A549 (cell line): Measurements from ENCODE around the gene HPSE. TPM values are rescaled to one million over a fixed set of nuclear protein-coding genes. Genes with fewer than 3 reads are reported as not detected.
"Not testable (repeated sequence)": the region's sequence is repeated elsewhere in the genome, so short reads cannot be mapped to it uniquely, and the experiment has no call there.

Source experiments
- ATAC-seq, 2 experiments: fragments of 200-7000 bp in 1 of 2; fragments of >200 bp in 1 of 2; cut with Nextera tagmentation in 1 of 2; cut with Tn5 transposase in 1 of 2; 3 replicates each; pipeline versions ENCODE4 v1.8.0 to v1.9.1; 2018 to 2020; ENCODE audit warnings: mild to moderate bottlenecking in 1 of 2, moderate library complexity in 1 of 2
- CTCF ChIA-PET: fragments of 300-600 bp; sonication (Branson Sonifier 250); formaldehyde crosslinking; extraction: SDS; loops from one replicate; lab custom pipeline; 2021; ENCODE audit warnings: antibody characterized with exemption, inconsistent platforms; lab: Yijun Ruan, JAX
- POLR2A ChIA-PET: fragments of 350-600 bp; formaldehyde crosslinking; extraction: SDS; loops from one replicate; lab custom pipeline; 2021; ENCODE audit warnings: antibody characterized with exemption, inconsistent platforms; lab: Yijun Ruan, JAX
- DNase-seq, 2 experiments: peaks; one replicate each; pipeline versions ENCODE4 v3.0.0 to v3.0.0-alpha.2; 2011 to 2016; ENCODE audit warnings: low read depth in 1 of 2, low spot score in 1 of 2
- FAIRE-seq: peaks from 2 replicates; lab custom pipeline; 2011; peaks lifted over from hg19 to GRCh38; lab: Jason Lieb, UNC
- H3K27ac ChIP-seq, 2 experiments: fragments of >200 bp; sonication (Bioruptor Twin); formaldehyde crosslinking; 3 replicates each; pipeline ENCODE4 v1.5.1; 2016 to 2017
- H3K4me1 ChIP-seq: fragments of >200 bp; sonication (Bioruptor Twin); formaldehyde crosslinking; 3 replicates; pipeline ENCODE4 v1.6.1; 2016
- H3K4me2 ChIP-seq: fragments of >200 bp; sonication (Bioruptor Twin); formaldehyde crosslinking; 3 replicates; pipeline ENCODE4 v1.6.1; 2016
- H3K4me3 ChIP-seq: fragments of >200 bp; sonication (Bioruptor Twin); formaldehyde crosslinking; 3 replicates; pipeline ENCODE4 v1.5.1; 2016
- H3K9me3 ChIP-seq: fragments of >200 bp; sonication (Bioruptor Twin); formaldehyde crosslinking; 3 replicates; pipeline ENCODE4 v1.6.1; 2016
- CBX8 ChIP-seq: fragments of 200-600 bp; sonication (generic); IDR thresholded peaks from 2 replicates; pipeline ENCODE4 v1.6.1; 2016
- CHD2 ChIP-seq: fragments of 150-350 bp; IDR thresholded peaks from 2 replicates; pipeline ENCODE4 v1.6.1; 2014; ENCODE audit warnings: low read length; ENCODE audit not compliant: partially characterized antibody
- EHF ChIP-seq: fragments of 250-450 bp; sonication (Bioruptor Pico); IDR thresholded peaks from 2 replicates; pipeline ENCODE4 v1.5.0; 2020; ENCODE audit warnings: mild to moderate bottlenecking
- EHMT2 ChIP-seq: fragments of 200-600 bp; sonication (generic); IDR thresholded peaks from 2 replicates; pipeline ENCODE4 v1.6.1; 2016; ENCODE audit warnings: antibody characterized with exemption, low read depth, mild to moderate bottlenecking, moderate library complexity
- ESRRA ChIP-seq: fragments of 150-350 bp; IDR thresholded peaks from 2 replicates; pipeline ENCODE4 v1.6.1; 2014; ENCODE audit warnings: mild to moderate bottlenecking, low read length, borderline replicate concordance
- HDAC2 ChIP-seq: fragments of 200-600 bp; sonication (generic); IDR thresholded peaks from 2 replicates; pipeline ENCODE4 v1.6.1; 2016
- HES2 ChIP-seq: fragments of >200 bp; sonication (Bioruptor Twin); formaldehyde crosslinking; IDR thresholded peaks from 2 replicates; pipeline ENCODE4 v1.6.1; 2016
- JUNB ChIP-seq: fragments of >200 bp; sonication (Bioruptor Twin); formaldehyde crosslinking; IDR thresholded peaks from 2 replicates; pipeline ENCODE4 v1.6.1; 2016
- KDM1A ChIP-seq: fragments of 200-600 bp; sonication (generic); IDR thresholded peaks from 2 replicates; pipeline ENCODE4 v1.6.1; 2016; ENCODE audit warnings: low read depth, mild to moderate bottlenecking
- PBX3 ChIP-seq: IDR thresholded peaks from 2 replicates; pipeline ENCODE4 v1.6.1; 2012
- PHF8 ChIP-seq: fragments of 200-600 bp; sonication (generic); IDR thresholded peaks from 2 replicates; pipeline ENCODE4 v1.6.1; 2016; ENCODE audit warnings: low read depth, mild to moderate bottlenecking, antibody characterized with exemption, moderate library complexity, borderline replicate concordance
- POLR2A ChIP-seq: IDR thresholded peaks from 2 replicates; pipeline ENCODE4 v1.6.1; 2012; ENCODE audit warnings: mild to moderate bottlenecking, low read length
- RAD21 ChIP-seq, 2 experiments: fragments of >200 bp in 1 of 2; sonication (Bioruptor Twin) in 1 of 2; formaldehyde crosslinking in 1 of 2; IDR thresholded peaks in 1 of 2; conservative IDR thresholded peaks in 1 of 2; 2 replicates in 1 of 2; 3 replicates in 1 of 2; pipeline ENCODE4 v1.6.1; 2012 to 2018; ENCODE audit warnings: inconsistent platforms in 1 of 2
- RCOR1 ChIP-seq: fragments of 150-350 bp; IDR thresholded peaks from 2 replicates; pipeline ENCODE4 v1.6.1; 2014; ENCODE audit warnings: antibody characterized with exemption, low read length, low read depth
- REST ChIP-seq: fragments of 200-600 bp; sonication (generic); IDR thresholded peaks from 2 replicates; pipeline ENCODE4 v1.6.1; 2016; ENCODE audit warnings: antibody characterized with exemption, mild to moderate bottlenecking, moderate library complexity
- RFX5 ChIP-seq: fragments of 450-650 bp; IDR thresholded peaks from 2 replicates; pipeline ENCODE4 v1.7.1; 2014; ENCODE audit warnings: antibody characterized with exemption, mild to moderate bottlenecking, moderate library complexity
- SREBF2 ChIP-seq: fragments of 450-650 bp; IDR thresholded peaks from 2 replicates; pipeline ENCODE4 v1.6.1; 2014; ENCODE audit warnings: mild to moderate bottlenecking, moderate library complexity
- TFCP2L1 ChIP-seq: fragments of 250-450 bp; sonication (Bioruptor Pico); IDR thresholded peaks from 2 replicates; pipeline ENCODE4 v1.5.0; 2021; ENCODE audit warnings: mild to moderate bottlenecking
- ZFP36 ChIP-seq: fragments of 450-650 bp; IDR thresholded peaks from 2 replicates; pipeline ENCODE4 v1.6.1; 2014; ENCODE audit warnings: borderline replicate concordance; ENCODE audit not compliant: partially characterized antibody
- ZNF302 ChIP-seq: fragments of 250-450 bp; sonication (Bioruptor Pico); IDR thresholded peaks from 2 replicates; pipeline ENCODE4 v1.9.0; 2021; ENCODE audit warnings: inconsistent platforms, mild to moderate bottlenecking, moderate library complexity
- WGBS: methylation state at CpG from one replicate; pipeline ENCODE4 v1.1.6; 2017; ENCODE audit errors: missing lambda C conversion rate; 5-methylcytosine and 5-hydroxymethylcytosine counted together
- polyA plus RNA-seq, 4 experiments: library from polyadenylated mRNA; depleted of rRNA in 3 of 4; stranded (reverse); fragments of >200 nt; fragmentation: RNase III in 1 of 4; extraction: RNeasy Plus Mini Kit Qiagen cat#74134 plus additional on column Dnase treatment in 1 of 4; gene quantifications; 2 replicates in 3 of 4; 3 replicates in 1 of 4; pipeline ENCODE4 v1.2.3, GENCODE V29; 2011 to 2017

Gene HPSE
- polyA plus RNA-seq, 2 of the 4 experiments (the other 2 are of a cell fraction), result 0.72 to 1.7 TPM

DNA sequence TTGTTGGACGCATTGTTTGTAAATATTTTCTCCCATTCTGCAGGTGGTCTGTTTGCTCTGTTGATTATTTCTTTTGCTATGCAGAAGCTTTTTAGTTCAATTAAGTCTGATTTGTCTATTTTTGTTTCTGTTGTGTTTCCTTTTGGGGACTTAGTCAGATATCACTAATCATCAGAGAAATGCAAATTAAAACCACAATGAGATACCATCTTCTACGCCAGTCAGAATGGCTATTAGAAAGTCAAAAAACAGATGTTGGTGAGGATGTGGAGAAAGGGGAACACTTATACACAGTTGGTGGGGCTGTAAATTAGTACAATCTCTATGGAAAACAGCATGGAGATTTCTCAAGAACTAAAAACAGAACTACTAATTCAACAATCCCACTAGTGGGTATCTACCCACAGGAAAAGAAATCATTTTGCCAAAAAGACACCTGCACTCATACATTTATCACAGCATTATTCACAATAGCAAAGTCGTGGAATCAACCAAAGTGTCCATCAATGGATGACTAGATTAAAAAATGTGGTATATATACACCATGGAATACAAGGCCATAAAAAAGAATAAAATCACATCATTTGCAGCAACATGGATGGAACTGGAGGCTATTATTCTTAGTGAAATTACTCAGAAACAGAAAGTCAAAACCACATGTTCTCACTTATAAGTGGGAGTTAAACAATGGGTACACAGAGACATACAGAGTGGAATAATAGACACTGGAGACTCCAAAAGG lies 58.2 kb downstream of the HPSE start:
- CTCF ChIA-PET, result interaction anchor here (1.0 kb wide), 1 partner anchor 8 kb away, joined by 3 read pairs; the partner anchor contains the start of gene COQ2
- no peak for FAIRE-seq
- 95% methylated on average over 3 of the region's 3 CpGs for WGBS
- DNase-seq, result no peak
- POLR2A ChIA-PET, result no interaction called here
- Histone ChIP-seq H3K4me2 (no peak overlapping the region), H3K27ac (no peak overlapping the region), H3K4me1 (peaks cover 1% of the 10 kb centered on the region; the same call in 2 of the 3 replicates), H3K4me3 (no peak overlapping the region), H3K9me3 (no peaks in the 10 kb centered on the region)
- no peak for TF ChIP-seq POLR2A
- no peak for TF ChIP-seq SREBF2
- TF ChIP-seq HES2, result no peak
- TF ChIP-seq TFCP2L1 (CRISPR knock-in tag), result no peak
- TF ChIP-seq REST, result no peak
- no peak for TF ChIP-seq EHF (CRISPR knock-in tag)
- TF ChIP-seq ZFP36, result no peak
- no peak for TF ChIP-seq ZNF302 (CRISPR knock-in tag)
- no peak for TF ChIP-seq RCOR1
- no peak for TF ChIP-seq CHD2
- TF ChIP-seq PBX3, result no peak
- TF ChIP-seq ESRRA, result no peak
- no peak for TF ChIP-seq JUNB
- TF ChIP-seq RAD21 (conservative IDR thresholded peaks at IDR 0.05 in 1 of 2, IDR thresholded peaks at IDR 0.05 in 1 of 2), result no peak
- no peak for TF ChIP-seq KDM1A
- no peak for TF ChIP-seq CBX8
- TF ChIP-seq RFX5, result no peak
- TF ChIP-seq HDAC2, result no peak
- ATAC-seq, result no peak

- ChIA-PET POLR2A (interaction anchor here (0.6 to 1.6 kb wide), 2 partner anchors 10 to 205 kb away, joined by 3 to 8 read pairs; partner anchors contain the start of gene COQ2), CTCF (interaction anchor here (1.7 kb wide), 1 partner anchor 9 kb away, joined by 5 read pairs; no protein-coding TSS in a partner anchor)
- WGBS, result 86% methylated on average over 3 of the region's 3 CpGs
- not testable (repeated sequence) for FAIRE-seq, H3K9me3 ChIP-seq, H3K4me3 ChIP-seq, H3K4me2 ChIP-seq, H3K4me1 ChIP-seq, H3K27ac ChIP-seq, DNase-seq, ATAC-seq
Measured at GRCh38 chr4:83273926-83274325, 60.7 kb downstream of the HPSE start.

DNA sequence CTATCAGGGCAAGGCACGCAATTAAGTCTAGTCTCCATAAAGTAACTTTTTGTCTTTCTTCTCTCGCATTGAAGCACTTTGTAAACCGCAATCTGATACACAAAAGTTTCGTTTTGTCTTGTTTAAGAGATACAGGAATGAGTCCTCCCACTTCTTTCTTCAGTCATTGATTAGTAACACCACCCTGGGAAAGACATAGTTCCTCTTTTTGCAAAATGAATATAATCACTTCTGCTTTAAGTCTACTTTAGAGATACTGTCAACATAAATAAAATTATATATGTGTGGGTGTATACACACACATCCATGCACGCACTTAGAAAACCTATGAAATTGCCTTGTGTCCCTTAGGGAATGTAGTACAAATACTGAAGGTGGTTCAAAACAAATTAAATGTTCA lies 61.7 kb downstream of the HPSE start:
- CTCF ChIA-PET, result interaction anchor here (1.7 to 3.4 kb wide), 2 partner anchors 8 to 10 kb away, joined by 5 to 24 read pairs; no protein-coding TSS in a partner anchor

More for the DNA sequence above, 61.7 kb downstream of the HPSE start:
- POLR2A ChIA-PET, result interaction anchor here (1.6 kb wide), 1 partner anchor 12 kb away, joined by 8 read pairs; the partner anchor contains the start of gene COQ2
- Histone ChIP-seq H3K4me3 (no peak overlapping the region), H3K4me1 (peaks cover 16% of the 10 kb centered on the region), H3K27ac (no peak overlapping the region), H3K4me2 (no peak overlapping the region), H3K9me3 (no peaks in the 10 kb centered on the region)
- TF ChIP-seq PHF8 (no peak), EHMT2 (no peak), TFCP2L1 (CRISPR knock-in tag) (no peak), POLR2A (no peak)
- WGBS, result 95% methylated on average over 5 of the region's 5 CpGs
- DNase-seq (no peak), ATAC-seq (no peak), FAIRE-seq (no peak)
